ENCODE measurements around the gene PVR. TPM values are rescaled to one million over a fixed set of nuclear protein-coding genes. Genes with fewer than 3 reads are reported as not detected.

PVR gene
- total and polyA plus RNA-seq, 10 of the 15 experiments (the other 5 are each of a cell fraction or from before 2014, with no cell fraction given), result 0.07 to 4.0 (median 1.9) TPM

DNA sequence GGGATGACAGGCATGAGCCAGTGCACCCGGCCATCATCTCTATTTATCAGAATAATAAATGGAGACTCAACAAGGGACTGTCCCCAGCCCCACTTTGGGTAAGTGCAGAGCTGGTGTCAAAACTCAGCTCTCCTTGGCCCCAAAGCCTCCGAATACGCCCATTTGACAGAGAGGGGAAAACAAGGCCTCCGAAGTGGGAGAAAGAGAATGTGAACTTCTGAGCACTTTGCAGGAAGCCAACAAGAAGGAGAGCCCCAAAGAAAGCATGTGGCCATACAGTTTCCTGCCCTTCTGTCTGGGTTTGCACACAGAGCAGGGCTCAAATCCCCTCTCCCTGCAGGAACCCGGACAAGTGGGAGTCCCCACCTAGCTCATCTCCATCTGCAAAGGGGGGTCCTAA, 56.8 kb downstream of the PVR start:
- CTCF ChIA-PET, result no interaction called here
- SMC1A ChIA-PET (ENCODE audit: uncharacterized antibody, unreplicated experiment), result no interaction called here
- Histone ChIP-seq H4K20me1 (ENCODE audit: control insufficient read depth, insufficient read depth) (no peaks in the 10 kb centered on the region), H3K4me2 (ENCODE audit: control insufficient read depth, insufficient read depth) (no peak overlapping the region), H3K4me1 (ENCODE audit: control insufficient read depth, insufficient read depth, low read length) (no peaks in the 10 kb centered on the region; the same call in 1 of the 2 replicates), H3K4me3 (no peak overlapping the region), H3K36me3 (ENCODE audit: control insufficient read depth in 2 of 2, insufficient read depth in 2 of 2, low read length in 1 of 2) (no peaks in the 10 kb centered on the region), H3K27me3 (replicated peaks in 1 of 2; ENCODE audit: control insufficient read depth in 2 of 2, insufficient read depth in 2 of 2, low read length in 1 of 2) (no peaks in the 10 kb centered on the region; a peak in 1 of 4 replicates), H3K27ac (ENCODE audit: control insufficient read depth, insufficient read depth) (no peak overlapping the region), H3K9ac (ENCODE audit: control insufficient read depth, insufficient read depth, low read length) (no peak overlapping the region), H3K79me2 (ENCODE audit: control insufficient read depth, insufficient read depth, low read length) (no peaks in the 10 kb centered on the region), H3K9me3 (replicated peaks; ENCODE audit: control insufficient read depth, insufficient read depth, low read length) (no peaks in the 10 kb centered on the region), H2AFZ (ENCODE audit: control insufficient read depth, low read depth, low read length) (no peak overlapping the region)
- in situ Hi-C loops (cut with MboI) (no loop called here), intact Hi-C loops (cut with micrococcal nuclease; ENCODE audit: unreplicated experiment) (no loop called here)
- POLR2A ChIA-PET, result no interaction called here
- TF ChIP-seq ZZZ3 (IDR thresholded peaks at IDR 0.05; ENCODE audit: control insufficient read depth, insufficient read length, low read depth) (no peak), MTA2 (IDR thresholded peaks at IDR 0.05; ENCODE audit: low read depth) (no peak)
- WGBS (ENCODE audit: insufficient coverage, insufficient replicate concordance, low lambda C conversion rate, missing lambda C conversion rate), result 29% methylated on average over 5 of the region's 5 CpGs
- FAIRE-seq (no peak), DNase-seq (ENCODE audit: low read depth, low spot score) (no peak), ATAC-seq (no peak)
- RAD21 ChIA-PET (ENCODE audit: unreplicated experiment), result no interaction called here
- BruUV-seq (replicated peaks), result no TSS peak

DNA sequence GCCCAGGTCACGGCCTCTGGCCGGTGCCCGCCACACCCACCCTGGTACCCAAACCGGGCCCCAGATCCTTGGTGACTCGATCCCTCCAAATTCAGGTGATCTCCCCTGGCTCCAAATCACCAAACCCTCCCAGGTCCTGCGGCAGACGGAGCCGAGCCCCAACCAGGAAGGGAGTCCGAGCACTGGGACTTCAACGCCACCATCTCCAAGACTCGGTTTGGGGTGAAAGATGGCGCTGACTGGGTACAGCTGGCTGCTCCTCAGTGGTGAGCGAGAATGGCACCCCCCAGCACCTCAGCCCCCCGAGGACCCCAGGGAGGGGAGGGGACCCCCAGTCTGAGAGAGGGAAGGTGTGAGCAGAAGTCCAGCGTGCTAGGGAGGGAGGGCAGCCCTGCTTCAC, 57.5 kb downstream of the PVR start:
- DNase-seq (ENCODE audit: low read depth, low spot score) (no peak), FAIRE-seq (no peak), ATAC-seq (no peak)
- SMC1A ChIA-PET (ENCODE audit: uncharacterized antibody, unreplicated experiment), result interaction anchor here (0.7 to 1.2 kb wide), 2 partner anchors 21 to 69 kb away, joined by 3 read pairs; no protein-coding TSS in a partner anchor
- H3K27me3 ChIP-seq (replicated peaks in 1 of 2; ENCODE audit: control insufficient read depth in 2 of 2, insufficient read depth in 2 of 2, low read length in 1 of 2), result no peaks in the 10 kb centered on the region; a peak in 1 of 4 replicates
- BruUV-seq (replicated peaks), result no TSS peak
- H3K36me3 ChIP-seq (ENCODE audit: control insufficient read depth in 2 of 2, insufficient read depth in 2 of 2, low read length in 1 of 2), result no peaks in the 10 kb centered on the region
- WGBS (ENCODE audit: insufficient coverage, insufficient replicate concordance, low lambda C conversion rate, missing lambda C conversion rate), result 52% methylated on average over 15 of the region's 15 CpGs
- in situ Hi-C loops (cut with MboI) (no loop called here), intact Hi-C loops (cut with micrococcal nuclease; ENCODE audit: unreplicated experiment) (no loop called here)
- CTCF ChIA-PET, result interaction anchor here (1.2 kb wide), 1 partner anchor 83 kb away, joined by 4 read pairs; no protein-coding TSS in a partner anchor
- H4K20me1 ChIP-seq (ENCODE audit: control insufficient read depth, insufficient read depth), result no peaks in the 10 kb centered on the region
- no peak overlapping the region for H3K9ac ChIP-seq (ENCODE audit: control insufficient read depth, insufficient read depth, low read length)
- RAD21 ChIA-PET (ENCODE audit: unreplicated experiment), result no interaction called here
- H3K27ac ChIP-seq (ENCODE audit: control insufficient read depth, insufficient read depth), result no peak overlapping the region
- POLR2A ChIA-PET, result no interaction called here
- no peaks in the 10 kb centered on the region for H3K9me3 ChIP-seq (replicated peaks; ENCODE audit: control insufficient read depth, insufficient read depth, low read length)
- H3K4me3 ChIP-seq, result no peak overlapping the region
- H2AFZ ChIP-seq (ENCODE audit: control insufficient read depth, low read depth, low read length), result no peak overlapping the region
- no peaks in the 10 kb centered on the region for H3K79me2 ChIP-seq (ENCODE audit: control insufficient read depth, insufficient read depth, low read length)
- no peaks in the 10 kb centered on the region; the same call in 1 of the 2 replicates for H3K4me1 ChIP-seq (ENCODE audit: control insufficient read depth, insufficient read depth, low read length)
- TF ChIP-seq NKRF (conservative IDR thresholded peaks at IDR 0.05), result no peak
- H3K4me2 ChIP-seq (ENCODE audit: control insufficient read depth, insufficient read depth), result no peak overlapping the region
